ENCODE measurements around the gene ZMYND11. TPM values are rescaled to one million over a fixed set of nuclear protein-coding genes. Genes with fewer than 3 reads are reported as not detected.
"Not testable (repeated sequence)": the region's sequence is repeated elsewhere in the genome, so short reads cannot be mapped to it uniquely, and the experiment has no call there.

Gene ZMYND11
- total RNA-seq, 2 donors from 2014 or later, result 14.2 to 23.4 TPM

DNA sequence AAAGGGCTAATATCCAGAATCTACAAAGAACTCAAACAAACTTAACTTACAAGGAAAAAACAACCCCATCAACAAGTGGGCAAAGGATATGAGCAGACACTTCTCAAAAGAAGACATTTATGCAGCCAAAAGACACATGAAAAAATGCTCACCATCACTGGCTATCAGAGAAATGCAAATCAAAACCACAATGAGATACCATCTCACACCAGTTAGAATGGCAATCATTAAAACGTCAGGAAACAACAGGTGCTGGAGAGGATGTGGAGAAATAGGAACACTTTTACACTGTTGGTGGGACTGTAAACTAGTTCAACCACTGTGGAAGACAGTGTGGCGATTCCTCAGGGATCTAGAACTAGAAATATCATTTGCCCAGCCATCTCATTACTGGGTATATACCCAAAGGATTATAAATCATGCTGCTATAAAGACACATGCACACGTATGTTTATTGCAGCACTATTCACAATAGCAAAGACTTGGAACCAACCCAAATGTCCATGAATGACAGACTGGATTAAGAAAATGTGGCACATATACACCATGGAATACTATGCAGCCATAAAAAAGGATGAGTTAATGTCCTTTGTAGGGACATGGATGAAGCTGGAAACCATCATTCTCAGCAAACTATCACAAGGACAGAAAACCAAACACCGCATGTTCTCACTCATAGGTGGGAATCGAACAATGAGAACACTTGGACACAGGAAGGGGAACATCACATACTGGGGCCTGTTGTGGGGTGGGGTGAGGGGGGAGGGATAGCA lies 130.7 kb downstream of the ZMYND11 start:
- H3K9me3 Mint-ChIP-seq; ATAC-seq (replicated peaks); H3K4me1 Mint-ChIP-seq; H3K36me3 Mint-ChIP-seq (ENCODE audit: low read depth); H3K27me3 Mint-ChIP-seq: not testable (repeated sequence)
- Mint-ChIP-seq H3K4me3 (peak overlapping the region; percentile 30), H3K27ac (peak overlapping the region; percentile 90)

DNA sequence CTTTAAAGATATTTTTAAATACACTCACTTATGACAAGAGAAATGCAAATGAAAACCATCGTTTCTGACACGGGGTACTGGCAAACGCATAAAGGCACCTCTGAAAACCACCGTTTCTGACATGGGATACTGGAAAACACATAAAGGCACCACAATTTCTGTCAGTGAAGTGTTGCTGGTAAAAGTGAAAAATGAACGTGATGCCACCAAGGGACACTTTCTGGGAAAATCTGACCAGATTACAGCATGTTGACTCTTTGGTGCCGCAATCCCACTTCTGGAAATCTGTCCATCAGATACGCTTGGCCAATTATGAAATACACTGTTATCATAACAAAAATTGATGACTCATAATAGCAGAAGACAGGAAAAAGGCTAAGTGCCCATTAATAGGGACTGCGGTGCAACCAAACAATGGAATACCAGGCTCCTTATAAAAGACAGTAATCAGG lies 131.7 kb downstream of the ZMYND11 start:
- Mint-ChIP-seq H3K4me3 (no peak overlapping the region), H3K36me3 (ENCODE audit: low read depth) (no peaks in the 10 kb centered on the region), H3K27ac (no peak overlapping the region), H3K27me3 (no peaks in the 10 kb centered on the region), H3K9me3 (peaks cover 4% of the 10 kb centered on the region), H3K4me1 (peaks cover 10% of the 10 kb centered on the region)
- no peak for ATAC-seq (replicated peaks)

DNA sequence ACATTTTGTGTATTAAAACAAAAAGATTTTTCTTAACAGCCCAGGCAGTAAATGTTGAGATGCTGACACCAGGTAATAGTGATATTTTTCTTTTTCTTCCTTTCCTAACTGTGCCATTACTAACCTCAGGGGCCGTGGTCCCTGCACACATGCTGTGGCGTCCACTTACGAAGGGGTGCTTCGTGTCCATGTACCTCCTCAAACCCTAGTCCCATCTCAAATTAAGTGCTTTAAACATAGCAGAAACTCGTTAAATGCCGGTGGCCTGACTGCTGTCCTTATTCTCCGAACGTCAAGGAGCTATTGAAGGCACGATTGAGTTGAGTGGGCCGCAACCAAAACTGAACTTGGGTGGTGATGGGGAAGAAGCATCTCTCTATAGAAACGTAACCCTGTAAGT lies 132.4 kb downstream of the ZMYND11 start:
- H3K4me1 Mint-ChIP-seq, result peaks cover 10% of the 10 kb centered on the region
- no peak overlapping the region for H3K4me3 Mint-ChIP-seq
- no peak overlapping the region for H3K27ac Mint-ChIP-seq
- no peaks in the 10 kb centered on the region for H3K27me3 Mint-ChIP-seq
- no peak for ATAC-seq (replicated peaks)
- no peaks in the 10 kb centered on the region for H3K36me3 Mint-ChIP-seq (ENCODE audit: low read depth)
- peaks cover 4% of the 10 kb centered on the region for H3K9me3 Mint-ChIP-seq

DNA sequence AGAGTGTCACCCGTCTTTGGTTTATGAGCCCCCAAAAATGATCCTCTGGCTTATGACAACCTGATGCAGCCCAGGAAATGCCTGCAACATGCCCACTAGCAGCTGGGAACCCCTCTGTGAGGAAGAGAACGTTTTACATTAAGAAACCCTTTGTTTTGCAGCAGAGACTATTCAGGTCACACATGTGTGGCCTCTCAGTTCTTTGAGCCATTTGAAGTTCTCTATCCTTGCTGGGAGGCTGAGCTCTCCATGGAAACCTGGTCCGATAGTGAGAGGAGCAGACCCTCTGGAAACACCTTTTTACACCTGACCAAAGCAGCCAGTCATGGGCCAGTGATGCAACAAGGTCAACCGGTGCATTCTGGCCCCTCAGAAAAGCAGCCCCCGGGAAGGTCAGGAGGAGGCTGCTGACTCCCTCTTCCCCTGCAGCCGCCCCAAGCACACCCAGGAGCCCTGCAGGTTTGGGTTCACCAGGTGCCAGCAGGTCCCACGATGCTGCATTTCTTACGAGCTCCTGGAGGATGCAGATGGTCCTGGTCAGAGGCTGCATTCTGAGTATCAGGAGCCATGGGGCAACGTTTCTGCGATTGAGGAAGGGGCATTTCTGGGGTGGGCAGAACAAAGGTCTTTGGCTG lies 134.3 kb downstream of the ZMYND11 start:
- no peak overlapping the region for H3K27ac Mint-ChIP-seq
- H3K27me3 Mint-ChIP-seq, result no peaks in the 10 kb centered on the region
- peaks cover 4% of the 10 kb centered on the region for H3K9me3 Mint-ChIP-seq

DNA sequence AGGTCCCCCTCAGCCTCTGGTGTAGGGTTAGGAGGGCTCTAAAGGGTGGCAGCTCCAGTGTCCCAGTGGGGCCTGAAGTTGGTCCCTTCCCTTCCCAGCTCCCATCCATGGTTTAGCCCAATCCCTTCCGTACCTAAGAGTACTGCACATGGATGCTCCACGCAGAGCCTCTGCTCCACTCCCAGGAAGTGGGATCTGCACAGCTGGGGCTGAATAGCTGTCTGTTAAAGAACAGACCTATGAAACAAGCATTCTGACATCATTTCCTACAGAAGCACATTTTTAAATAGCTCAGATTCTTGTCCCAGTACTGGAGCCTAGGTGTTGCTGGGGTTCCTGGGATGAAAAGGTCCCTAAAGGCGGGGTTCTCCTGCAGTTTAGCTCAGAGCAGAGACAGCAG lies 135.9 kb downstream of the ZMYND11 start:
- no peak for ATAC-seq (replicated peaks)
- Mint-ChIP-seq H3K4me1 (no peaks in the 10 kb centered on the region), H3K27me3 (no peaks in the 10 kb centered on the region), H3K27ac (no peak overlapping the region), H3K9me3 (no peaks in the 10 kb centered on the region), H3K4me3 (no peak overlapping the region), H3K36me3 (ENCODE audit: low read depth) (no peaks in the 10 kb centered on the region)

More for the DNA sequence above, 134.3 kb downstream of the ZMYND11 start:
- Mint-ChIP-seq H3K4me1 (peaks cover 10% of the 10 kb centered on the region), H3K36me3 (ENCODE audit: low read depth) (no peaks in the 10 kb centered on the region), H3K4me3 (no peak overlapping the region)
- no peak for ATAC-seq (replicated peaks)

DNA sequence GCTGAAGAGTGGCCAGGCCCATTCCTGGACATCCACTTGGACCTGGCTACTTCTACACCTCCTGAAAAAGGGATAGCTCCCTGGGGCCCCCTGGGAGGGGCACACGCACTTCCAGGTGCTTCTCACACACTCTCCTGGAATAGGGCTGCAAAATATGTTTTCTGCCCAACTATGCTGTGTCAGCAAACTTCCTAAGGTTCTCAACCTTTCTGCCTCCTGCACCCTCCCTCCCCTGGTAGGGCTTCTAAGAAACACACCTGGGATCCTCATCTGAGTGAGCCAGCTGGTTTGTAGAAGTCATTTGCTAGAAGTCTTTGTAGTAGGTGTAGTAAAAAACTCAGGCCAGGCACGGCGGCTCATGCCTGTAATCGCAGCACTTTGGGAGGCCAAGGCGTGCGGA lies 136.5 kb downstream of the ZMYND11 start:
- no peaks in the 10 kb centered on the region for H3K4me1 Mint-ChIP-seq
- no peak overlapping the region for H3K4me3 Mint-ChIP-seq
- no peaks in the 10 kb centered on the region for H3K27me3 Mint-ChIP-seq
- no peak for ATAC-seq (replicated peaks)
- no peaks in the 10 kb centered on the region for H3K9me3 Mint-ChIP-seq
- no peak overlapping the region for H3K27ac Mint-ChIP-seq
- H3K36me3 Mint-ChIP-seq (ENCODE audit: low read depth), result no peaks in the 10 kb centered on the region

DNA sequence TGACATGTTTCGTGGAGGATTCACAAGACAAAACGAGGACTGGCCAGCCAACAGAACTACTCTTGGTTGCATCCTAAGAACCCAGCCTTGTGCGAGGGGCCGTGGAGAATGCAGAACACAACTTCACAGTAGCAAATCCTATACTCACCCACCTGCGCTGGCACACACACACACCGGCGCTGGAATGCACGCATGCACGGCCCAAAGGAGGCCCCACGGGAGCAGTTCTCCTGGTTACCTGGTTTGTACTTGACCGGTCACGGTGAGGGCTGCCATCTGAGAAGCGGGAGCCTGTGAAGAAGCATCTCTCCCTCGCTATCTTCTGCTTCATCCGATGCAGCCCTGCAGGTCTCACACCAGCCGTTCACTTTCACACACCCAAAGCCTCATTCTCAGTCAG lies 137.8 kb downstream of the ZMYND11 start:
- H3K9me3 Mint-ChIP-seq, result no peaks in the 10 kb centered on the region
- H3K27ac Mint-ChIP-seq, result no peak overlapping the region
- peaks cover 2% of the 10 kb centered on the region for H3K27me3 Mint-ChIP-seq
- peaks cover 8% of the 10 kb centered on the region for H3K36me3 Mint-ChIP-seq (ENCODE audit: low read depth)
- ATAC-seq (replicated peaks), result no peak
- no peak overlapping the region for H3K4me3 Mint-ChIP-seq
- H3K4me1 Mint-ChIP-seq, result no peaks in the 10 kb centered on the region

GRCh38 chr10:274866-275265 lies 139.6 kb downstream of the ZMYND11 start:
- no peaks in the 10 kb centered on the region for H3K9me3 Mint-ChIP-seq
- H3K27ac Mint-ChIP-seq, result no peak overlapping the region
- no peaks in the 10 kb centered on the region for H3K4me1 Mint-ChIP-seq
- ATAC-seq (replicated peaks), result no peak
- H3K4me3 Mint-ChIP-seq, result no peak overlapping the region
- peaks cover 8% of the 10 kb centered on the region for H3K36me3 Mint-ChIP-seq (ENCODE audit: low read depth)
- peaks cover 2% of the 10 kb centered on the region for H3K27me3 Mint-ChIP-seq

DNA sequence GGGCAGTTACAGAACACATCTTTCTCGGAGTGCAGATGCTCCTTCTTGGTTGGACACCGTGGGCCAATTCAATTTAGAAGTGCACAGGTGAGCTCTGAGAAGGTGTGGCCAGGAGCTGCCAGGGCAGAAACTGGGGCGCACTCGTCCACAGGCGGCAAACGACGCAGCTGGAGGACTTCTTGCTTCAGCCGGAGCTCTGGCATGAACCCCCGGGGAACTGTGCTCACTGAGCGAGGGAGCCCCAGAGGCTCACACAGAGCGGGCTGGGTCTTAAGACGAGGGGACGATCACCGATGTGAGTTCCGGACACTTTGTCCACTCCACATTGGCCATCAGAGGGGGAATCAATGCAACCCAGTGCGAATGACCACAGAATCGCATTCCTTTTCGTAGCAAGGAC lies 140.4 kb downstream of the ZMYND11 start:
- peaks cover 12% of the 10 kb centered on the region for H3K36me3 Mint-ChIP-seq (ENCODE audit: low read depth)
- no peaks in the 10 kb centered on the region for H3K9me3 Mint-ChIP-seq
- no peak overlapping the region for H3K4me3 Mint-ChIP-seq
- no peaks in the 10 kb centered on the region for H3K4me1 Mint-ChIP-seq
- no peak overlapping the region for H3K27ac Mint-ChIP-seq
- H3K27me3 Mint-ChIP-seq, result peaks cover 2% of the 10 kb centered on the region
- no peak for ATAC-seq (replicated peaks)

DNA sequence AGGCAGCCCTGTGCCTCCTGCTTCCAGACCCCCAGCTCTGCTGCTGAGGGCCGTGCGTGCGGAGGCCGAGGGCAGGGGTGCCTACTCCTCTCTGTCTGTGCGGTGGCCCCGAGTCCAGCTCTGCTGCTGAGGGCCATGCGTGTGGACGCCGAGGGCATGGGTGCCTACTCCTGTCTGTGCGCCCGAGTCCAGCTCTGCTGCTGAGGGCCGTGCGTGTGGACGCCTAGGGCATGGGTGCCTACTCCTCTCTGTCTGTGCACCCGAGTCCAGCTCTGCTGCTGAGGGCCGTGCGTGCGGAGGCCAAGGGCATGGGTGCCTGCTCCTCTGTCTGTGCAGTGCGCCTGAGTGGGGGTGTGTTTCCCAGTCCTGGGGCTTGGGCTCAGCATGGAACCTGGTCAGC lies 142.7 kb downstream of the ZMYND11 start:
- no peak overlapping the region for H3K4me3 Mint-ChIP-seq
- H3K4me1 Mint-ChIP-seq, result no peaks in the 10 kb centered on the region
- H3K36me3 Mint-ChIP-seq (ENCODE audit: low read depth), result peaks cover 18% of the 10 kb centered on the region
- no peak overlapping the region for H3K27ac Mint-ChIP-seq
- no peak for ATAC-seq (replicated peaks)
- H3K27me3 Mint-ChIP-seq, result peaks cover 2% of the 10 kb centered on the region
- H3K9me3 Mint-ChIP-seq, result no peaks in the 10 kb centered on the region

DNA sequence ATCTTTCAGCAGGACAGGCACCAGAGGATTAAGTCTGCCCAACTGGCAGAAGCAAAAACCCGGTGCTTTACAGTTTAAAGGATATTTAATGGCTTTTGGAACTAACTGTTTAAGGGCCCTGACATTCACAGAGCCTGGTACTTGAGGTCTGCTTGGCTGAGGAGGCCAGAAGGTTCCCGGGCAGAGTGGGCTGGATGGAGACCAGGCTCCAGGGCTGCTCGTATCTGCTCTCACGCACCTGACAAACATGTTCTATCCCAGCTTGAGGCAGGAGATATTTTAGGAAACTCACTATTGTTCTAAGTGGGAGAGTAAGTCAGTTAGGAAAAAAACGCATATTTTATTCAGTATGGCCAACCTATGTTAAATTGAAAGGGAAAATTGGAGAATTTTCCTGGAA lies 143.5 kb downstream of the ZMYND11 start:
- H3K36me3 Mint-ChIP-seq (ENCODE audit: low read depth), result peaks cover 18% of the 10 kb centered on the region
- no peaks in the 10 kb centered on the region for H3K4me1 Mint-ChIP-seq
- no peaks in the 10 kb centered on the region for H3K9me3 Mint-ChIP-seq
- no peak for ATAC-seq (replicated peaks)
- peaks cover 2% of the 10 kb centered on the region for H3K27me3 Mint-ChIP-seq
- no peak overlapping the region for H3K4me3 Mint-ChIP-seq
- no peak overlapping the region for H3K27ac Mint-ChIP-seq

DNA sequence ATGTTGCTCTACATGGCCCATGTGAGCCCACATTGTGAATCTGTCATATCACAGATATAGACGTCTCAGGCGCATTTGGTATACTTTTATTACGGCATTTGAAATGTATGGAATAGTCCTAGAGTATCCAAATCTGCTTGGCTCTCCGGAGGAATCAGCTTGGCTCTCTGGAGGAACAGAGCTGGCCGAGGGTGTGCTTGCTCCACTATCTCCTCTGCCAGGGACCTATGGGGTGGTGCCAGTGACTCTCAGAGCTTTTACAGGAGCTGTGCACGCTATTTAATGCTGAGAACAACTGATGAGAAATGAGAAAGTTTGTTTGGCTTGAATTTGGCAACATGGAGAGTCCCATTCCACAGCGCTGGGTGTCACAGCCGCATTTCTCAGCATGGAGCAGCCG lies 144.0 kb downstream of the ZMYND11 start:
- no peak for ATAC-seq (replicated peaks)
- peaks cover 1% of the 10 kb centered on the region for H3K9me3 Mint-ChIP-seq
- H3K4me3 Mint-ChIP-seq, result no peak overlapping the region
- H3K4me1 Mint-ChIP-seq, result peaks cover 3% of the 10 kb centered on the region
- peaks cover 2% of the 10 kb centered on the region for H3K27me3 Mint-ChIP-seq
- no peak overlapping the region for H3K27ac Mint-ChIP-seq
- peaks cover 18% of the 10 kb centered on the region for H3K36me3 Mint-ChIP-seq (ENCODE audit: low read depth)

- Mint-ChIP-seq H3K27ac (no peak overlapping the region), H3K4me1 (peaks cover 6% of the 10 kb centered on the region), H3K4me3 (no peak overlapping the region), H3K36me3 (ENCODE audit: low read depth) (peaks cover 18% of the 10 kb centered on the region), H3K9me3 (peaks cover 4% of the 10 kb centered on the region), H3K27me3 (peaks cover 2% of the 10 kb centered on the region)
- no peak for ATAC-seq (replicated peaks)
These were observed 144.4 kb downstream of the ZMYND11 start for GRCh38 chr10:279655-280054.

DNA sequence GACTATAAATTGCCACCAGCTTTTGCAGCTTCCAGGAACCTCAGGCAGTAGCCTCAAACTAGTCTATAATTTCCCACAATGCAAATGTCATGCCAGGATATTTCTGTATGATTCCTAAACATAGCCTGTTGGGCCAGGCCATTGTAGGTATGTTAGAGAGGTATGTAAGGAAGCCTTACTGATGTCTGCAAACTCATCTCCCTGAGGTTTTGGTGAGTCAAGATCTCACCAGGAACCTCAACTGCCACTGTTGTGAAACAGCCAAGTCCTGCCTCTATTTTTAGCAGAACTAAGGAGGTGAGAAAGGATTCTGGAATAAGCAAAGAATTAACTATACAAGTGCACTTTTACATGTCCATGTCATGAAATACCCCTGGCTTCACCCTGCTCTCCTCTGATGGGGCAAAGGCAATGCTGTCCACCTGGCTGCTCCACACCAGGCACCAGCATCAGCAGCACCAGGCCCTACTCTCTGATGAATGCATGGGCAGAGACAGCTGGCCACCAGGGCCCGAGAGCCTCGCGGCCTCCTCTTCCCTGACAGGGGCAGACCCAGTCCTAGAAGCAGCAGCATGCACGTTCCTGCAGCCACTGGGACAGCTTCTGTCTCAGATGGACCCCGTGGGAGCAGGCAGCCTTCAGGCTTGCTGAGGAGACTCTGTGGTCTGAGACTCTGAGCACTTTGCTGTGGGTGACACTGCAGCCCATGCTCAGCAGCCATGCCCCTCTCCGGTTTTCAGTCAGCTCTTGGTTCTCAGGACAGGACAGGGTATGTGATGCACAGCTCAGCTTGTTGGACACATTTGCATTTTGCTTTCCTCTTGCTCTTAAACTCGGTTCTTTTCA lies 147.3 kb downstream of the ZMYND11 start:
- H3K27me3 Mint-ChIP-seq, result no peaks in the 10 kb centered on the region
- peaks cover 6% of the 10 kb centered on the region for H3K4me1 Mint-ChIP-seq
- no peak overlapping the region for H3K27ac Mint-ChIP-seq
- ATAC-seq (replicated peaks), result peak; percentile 50
- peaks cover 4% of the 10 kb centered on the region for H3K9me3 Mint-ChIP-seq
- H3K36me3 Mint-ChIP-seq (ENCODE audit: low read depth), result peaks cover 13% of the 10 kb centered on the region
- peak overlapping the region; percentile 76 for H3K4me3 Mint-ChIP-seq

DNA sequence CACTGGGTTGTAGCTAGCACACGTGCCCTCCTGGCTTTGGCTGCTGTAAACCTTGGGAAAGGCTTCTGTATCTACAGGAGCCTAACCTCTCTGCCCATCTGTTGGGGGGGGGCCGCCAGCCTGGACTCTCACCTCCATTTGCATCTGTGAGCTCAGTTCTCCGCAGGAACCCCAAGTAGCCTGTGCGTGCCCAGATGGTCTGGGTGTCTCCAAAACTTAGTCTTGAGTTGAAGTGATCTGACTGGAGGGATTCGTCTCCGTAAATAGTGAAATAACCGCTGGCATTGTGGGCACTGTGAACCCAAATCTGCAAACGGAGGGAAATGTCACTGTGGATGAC lies 147.9 kb downstream of the ZMYND11 start:
- no peak for ATAC-seq (replicated peaks)
- Mint-ChIP-seq H3K27me3 (no peaks in the 10 kb centered on the region), H3K9me3 (peaks cover 4% of the 10 kb centered on the region), H3K4me3 (peak overlapping the region; percentile 76), H3K4me1 (peaks cover 6% of the 10 kb centered on the region), H3K27ac (peak overlapping the region; percentile 89), H3K36me3 (ENCODE audit: low read depth) (peaks cover 10% of the 10 kb centered on the region)
